ENCODE results near the gene PRXL2B.
"Not testable (repeated sequence)": the region's sequence is repeated elsewhere in the genome, so short reads cannot be mapped to it uniquely, and the experiment has no call there.

The PRXL2B gene

GRCh38 chr1:2564815-2565374, 21.7 kb upstream of the PRXL2B start:
- DNase-seq: no peak

DNA sequence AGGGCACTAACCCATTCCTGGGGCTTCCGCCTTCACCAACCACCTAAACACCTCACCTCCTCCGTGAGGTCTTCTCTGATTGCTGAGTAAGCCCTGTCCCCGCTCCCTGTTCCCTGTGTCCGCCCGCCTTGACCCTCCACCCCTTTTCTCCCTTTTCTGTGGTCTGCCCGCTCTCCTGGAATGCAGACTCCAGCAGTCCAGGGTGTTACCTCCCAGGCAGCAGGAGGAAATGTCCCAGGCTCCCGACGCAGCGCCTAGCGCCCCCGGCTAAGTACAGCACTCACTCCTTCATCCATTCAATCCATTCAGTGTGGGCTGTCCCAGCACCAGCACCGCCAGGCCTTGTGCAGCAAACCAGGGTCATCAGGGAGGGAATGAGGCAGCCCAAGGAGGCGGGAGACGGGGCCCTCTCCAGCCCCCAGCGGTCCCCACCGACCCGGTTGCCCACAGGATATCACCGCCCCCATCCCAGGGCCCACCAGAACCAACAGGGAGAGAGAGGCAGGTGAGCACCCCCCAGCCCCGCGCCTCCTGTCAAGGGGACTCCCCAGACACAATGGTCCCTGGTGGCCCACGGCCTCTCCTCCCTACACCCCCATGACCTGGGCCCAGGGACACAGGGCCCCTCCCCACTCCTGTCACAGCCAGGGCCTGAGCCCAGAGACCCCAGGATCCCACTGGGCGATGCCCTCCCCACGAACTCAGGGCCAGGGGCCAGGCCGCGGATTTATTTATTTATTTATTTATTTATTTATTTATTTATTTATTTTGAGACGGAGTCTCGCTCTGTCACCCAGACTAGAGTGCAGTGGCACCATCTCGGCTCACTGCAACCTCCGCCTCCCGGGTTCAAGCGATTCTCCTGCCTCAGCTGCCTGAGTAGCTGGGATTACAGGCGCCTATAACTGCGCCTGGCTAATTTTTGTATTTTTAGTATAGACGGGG, 20.2 kb upstream of the PRXL2B start:
- DNase-seq: no peak

GRCh38 chr1:2567083-2567679, 19.4 kb upstream of the PRXL2B start:
- no peak for DNase-seq

- DNase-seq: not testable (repeated sequence)
Observed at GRCh38 chr1:2568187-2568816, 18.3 kb upstream of the PRXL2B start.

GRCh38 chr1:2569060-2569459, 17.5 kb upstream of the PRXL2B start:
- no peak for DNase-seq

DNA sequence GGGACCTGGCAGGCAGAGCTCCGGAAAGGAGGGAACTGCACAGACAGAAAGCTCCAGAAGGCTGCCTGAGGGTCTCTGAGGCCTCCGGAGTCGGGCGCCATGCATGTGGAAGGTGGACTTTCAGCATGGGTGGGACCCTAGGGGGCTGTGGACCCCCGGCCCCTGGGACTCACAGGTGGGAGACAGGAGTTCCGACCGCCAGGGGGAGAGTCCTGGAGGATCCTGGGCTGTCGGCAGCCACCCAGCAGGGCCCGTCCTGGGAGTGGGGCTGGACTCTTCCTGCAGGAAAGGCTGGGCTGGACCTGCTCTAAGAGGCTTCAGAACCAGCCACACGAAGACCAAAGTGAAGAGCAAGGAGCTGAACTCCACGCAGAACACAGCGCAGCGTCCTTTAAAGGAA, 16.9 kb upstream of the PRXL2B start:
- not testable (repeated sequence) for DNase-seq

DNA sequence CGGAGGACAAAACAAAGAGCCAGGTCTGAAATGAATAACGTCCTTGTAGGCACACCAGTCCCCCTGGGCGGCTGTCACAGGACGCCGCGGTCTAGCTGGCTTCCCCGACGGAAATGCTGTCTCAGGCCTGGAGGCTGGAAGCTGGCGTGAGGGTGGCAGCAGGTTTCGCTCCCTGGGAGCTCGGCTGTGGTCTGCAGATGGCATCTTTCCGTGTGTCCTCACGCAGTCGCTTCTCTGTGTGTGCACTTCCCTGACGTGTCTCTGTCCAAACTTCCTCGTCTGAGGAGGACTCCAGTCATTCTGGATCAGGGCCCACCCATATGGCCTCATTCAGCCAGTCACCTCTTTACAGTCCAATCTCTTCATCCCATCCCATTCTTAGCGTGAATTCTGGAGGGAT, 16.2 kb upstream of the PRXL2B start:
- DNase-seq: no peak

- no peak for DNase-seq
Observed at GRCh38 chr1:2571348-2571747, 15.2 kb upstream of the PRXL2B start.

GRCh38 chr1:2573250-2573920, 13.2 kb upstream of the PRXL2B start:
- DNase-seq: no peak

DNA sequence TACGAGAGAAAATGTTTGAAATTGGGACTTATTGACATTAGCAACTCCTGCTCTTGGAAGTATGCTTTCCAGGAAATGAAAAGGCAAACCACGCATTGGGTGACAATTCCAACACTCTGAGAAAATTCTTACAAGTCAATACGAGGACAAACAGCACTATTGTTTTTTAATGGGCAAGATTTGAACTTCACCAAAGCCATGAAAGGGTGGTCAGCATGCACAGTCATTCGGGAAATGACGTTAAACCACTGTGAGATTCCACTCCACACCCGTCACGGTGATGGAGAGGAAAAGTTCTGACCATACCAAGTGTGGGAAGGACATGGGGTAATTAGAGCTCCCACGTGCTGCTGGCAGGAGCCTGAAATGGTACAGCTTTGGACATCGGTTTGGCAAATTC, 12.2 kb upstream of the PRXL2B start:
- DNase-seq: no peak

- no peak for DNase-seq
Observed at GRCh38 chr1:2575801-2576663, 10.5 kb upstream of the PRXL2B start.

DNA sequence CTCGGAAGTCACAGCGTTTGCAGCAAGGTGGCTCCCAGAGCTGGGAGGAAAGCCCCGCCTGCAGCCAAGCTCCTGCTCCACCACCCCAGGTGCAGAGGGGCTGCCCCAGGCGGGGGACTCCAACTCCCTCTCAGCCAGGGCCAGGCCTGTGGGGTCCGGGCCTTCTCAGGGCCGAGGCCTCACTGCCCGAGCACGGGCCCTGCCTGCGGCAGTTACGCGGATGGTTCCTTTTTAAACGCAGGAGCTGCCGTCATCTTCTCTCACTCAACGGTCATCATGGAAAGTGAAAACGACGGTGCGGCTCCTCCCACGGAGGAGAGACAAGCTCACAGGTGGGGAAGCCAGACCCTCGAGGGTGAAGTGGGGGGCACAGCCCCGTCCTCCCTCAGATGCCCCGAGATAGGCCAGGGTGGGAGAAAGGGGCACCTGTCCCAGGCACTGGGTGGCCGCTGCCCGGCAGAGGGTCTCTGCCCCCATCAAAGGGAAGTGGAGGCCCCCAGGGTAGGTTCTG, 9.0 kb upstream of the PRXL2B start:
- not testable (repeated sequence) for DNase-seq

DNA sequence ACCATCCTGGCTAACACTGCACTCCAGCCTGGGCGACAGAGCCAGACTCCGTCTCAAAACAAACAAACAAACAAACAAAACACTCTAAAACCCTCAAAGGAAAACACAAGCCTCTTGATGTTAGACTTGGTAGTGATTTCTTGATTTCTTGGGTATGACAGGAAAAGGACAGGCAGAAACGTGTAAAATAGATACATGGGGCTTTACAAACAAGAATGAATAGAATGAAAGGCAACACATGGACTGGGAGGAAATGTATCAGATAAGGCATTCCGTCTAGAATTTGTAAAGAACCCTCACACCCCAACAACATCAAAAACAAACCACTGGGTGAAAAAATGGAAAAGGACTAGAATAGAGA, 7.8 kb upstream of the PRXL2B start:
- DNase-seq: no peak

- no peak for DNase-seq
Observed at GRCh38 chr1:2580691-2581090, 5.9 kb upstream of the PRXL2B start.

DNA sequence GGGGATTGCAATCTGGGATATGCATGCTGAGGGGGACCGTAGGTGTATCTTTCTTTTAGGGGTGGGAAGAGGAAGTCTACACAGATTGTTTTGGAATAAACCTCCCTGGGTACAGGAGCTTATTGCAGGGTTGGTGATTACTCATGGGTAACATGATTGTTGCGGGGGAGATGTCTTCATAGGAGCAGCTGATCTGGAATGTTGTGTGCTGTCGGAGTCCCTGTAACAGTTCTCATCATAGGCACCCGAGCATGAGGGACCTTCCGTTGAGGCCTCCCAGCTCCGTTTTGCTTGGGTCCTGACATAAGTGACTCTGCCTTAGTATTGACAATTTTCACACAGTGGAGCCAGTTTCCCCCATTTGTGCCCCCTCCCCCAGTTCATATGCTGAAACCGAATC, 4.2 kb upstream of the PRXL2B start:
- no peak for DNase-seq

DNA sequence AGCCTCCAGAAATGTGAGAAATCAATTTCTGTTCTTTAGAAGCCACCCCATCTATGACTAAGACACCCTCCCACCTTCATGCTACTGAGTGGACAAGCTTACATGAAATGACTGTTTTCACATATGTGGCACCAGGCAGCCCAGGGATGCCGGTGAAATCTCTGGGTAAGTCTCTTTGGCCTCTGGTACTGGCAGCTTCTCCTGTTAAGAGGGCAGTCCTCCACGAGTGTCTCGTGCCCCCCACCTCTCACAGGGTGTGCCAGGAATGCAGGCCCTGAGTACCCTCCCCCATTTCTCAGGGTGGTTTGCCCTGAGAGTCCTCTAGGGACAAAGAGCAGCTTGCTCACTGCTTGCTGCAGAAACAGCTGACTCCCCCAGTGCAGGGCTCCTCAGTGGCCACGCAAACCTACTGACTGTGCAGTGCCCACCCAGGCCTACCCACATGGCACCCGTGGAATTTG, 3.2 kb upstream of the PRXL2B start:
- DNase-seq: no peak

GRCh38 chr1:2583871-2584351, 2.7 kb upstream of the PRXL2B start:
- no peak for DNase-seq

DNA sequence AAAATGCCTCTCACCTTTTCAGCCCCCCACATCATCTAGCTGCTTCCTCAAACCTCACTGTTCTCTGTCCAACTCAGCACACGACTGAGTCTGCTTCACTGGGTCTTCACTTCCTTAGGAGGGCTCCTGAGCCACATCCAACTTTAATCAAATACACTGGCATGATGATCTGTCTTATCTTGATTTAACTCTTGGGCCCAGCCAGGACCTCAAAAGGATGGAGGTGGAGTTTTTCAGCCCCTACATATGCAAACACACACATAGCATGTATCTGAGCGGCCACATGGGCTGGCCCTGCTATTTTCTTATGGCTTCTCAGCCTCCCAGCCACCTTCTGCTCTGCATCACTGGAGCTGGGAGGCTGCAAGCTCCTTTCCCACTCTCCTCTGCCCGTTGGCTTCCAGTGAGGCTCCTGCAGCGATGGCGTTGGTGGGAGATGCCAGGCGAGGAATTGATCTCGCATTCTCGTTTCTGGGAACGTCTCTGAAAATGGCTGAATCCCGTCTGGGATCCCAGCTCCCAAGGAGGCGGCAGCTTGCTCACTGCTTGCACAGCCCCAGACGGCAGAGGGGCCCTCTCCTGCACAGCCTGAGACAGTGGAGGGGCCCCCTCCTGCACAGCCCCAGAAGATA, 1.8 kb upstream of the PRXL2B start:
- no peak for DNase-seq

DNA sequence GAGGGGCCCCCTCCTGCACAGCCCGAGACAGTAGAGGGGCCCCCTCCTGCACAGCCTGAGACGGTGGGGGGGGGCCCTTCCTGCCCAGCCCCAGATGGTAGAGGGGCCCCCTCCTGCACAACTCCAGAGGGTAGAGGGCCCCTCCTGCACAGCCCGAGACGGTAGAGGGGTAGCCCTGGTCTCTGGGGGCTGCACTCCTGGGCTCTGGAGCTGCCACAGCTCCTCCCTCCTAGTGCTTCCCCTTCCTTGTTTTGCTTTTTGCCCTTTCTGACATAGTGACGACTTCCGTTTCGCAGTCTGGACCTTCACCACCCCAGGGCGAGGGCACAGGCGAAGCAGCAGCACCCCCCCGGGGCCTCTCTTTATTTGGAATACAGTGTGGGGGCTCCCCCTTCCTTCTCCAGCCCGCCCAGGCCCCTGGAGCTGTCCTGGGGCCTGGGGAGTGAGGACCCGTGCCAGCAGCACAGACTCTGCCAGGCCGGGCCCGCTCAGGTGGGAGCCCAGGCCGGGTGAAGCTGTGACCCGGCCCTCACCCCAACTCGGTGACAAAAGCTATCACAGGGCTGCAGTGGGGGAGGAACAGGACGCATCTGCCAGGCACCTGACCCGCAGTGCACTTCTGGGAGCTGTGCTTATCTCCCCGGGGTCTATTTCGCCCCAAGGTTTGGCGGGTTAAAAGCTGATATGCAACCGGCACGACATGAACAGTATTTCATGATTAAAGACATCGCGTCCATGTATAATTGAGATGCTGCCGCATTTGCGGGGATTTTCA, 1.1 kb upstream of the PRXL2B start:
- DNase-seq: peak; percentile 40

Data from activated gamma-delta T cell (primary cell).